NCI-H524 treated with DMSO at 0.1 percent for 48 hours (cell line): ENCODE measurements around the gene HPSE2.
"Not testable (repeated sequence)": the region's sequence is repeated elsewhere in the genome, so short reads cannot be mapped to it uniquely, and the experiment has no call there.

Source experiments
- DNase-seq: peaks from one replicate; lab custom pipeline; 2025; lab: John Stamatoyannopoulos, UW

The HPSE2 gene

GRCh38 chr10:99161165-99161564 is 74.5 kb downstream of the HPSE2 start:
- DNase-seq: no peak

GRCh38 chr10:99143651-99144050 is 92.0 kb downstream of the HPSE2 start:
- DNase-seq: no peak

- no peak for DNase-seq
Measured at GRCh38 chr10:99143011-99143410, 92.6 kb downstream of the HPSE2 start.

GRCh38 chr10:99132897-99133296 is 102.8 kb downstream of the HPSE2 start:
- DNase-seq: not testable (repeated sequence)

GRCh38 chr10:99125879-99126278 is 109.8 kb downstream of the HPSE2 start:
- DNase-seq: no peak

- DNase-seq: no peak
Measured at GRCh38 chr10:99124376-99124775, 111.3 kb downstream of the HPSE2 start.

GRCh38 chr10:99123851-99124250 is 111.8 kb downstream of the HPSE2 start:
- no peak for DNase-seq

GRCh38 chr10:99123336-99123735 is 112.3 kb downstream of the HPSE2 start:
- DNase-seq: no peak

GRCh38 chr10:99119258-99119748 is 116.3 kb downstream of the HPSE2 start:
- DNase-seq: no peak

GRCh38 chr10:99115703-99116102 is 119.9 kb downstream of the HPSE2 start:
- DNase-seq: no peak

- no peak for DNase-seq
Measured at GRCh38 chr10:99085358-99085757, 150.3 kb downstream of the HPSE2 start.

GRCh38 chr10:99084161-99084560 is 151.5 kb downstream of the HPSE2 start:
- DNase-seq: no peak

GRCh38 chr10:99080275-99080945 is 155.2 kb downstream of the HPSE2 start:
- no peak for DNase-seq

- DNase-seq: no peak
Measured at GRCh38 chr10:99062591-99062990, 173.1 kb downstream of the HPSE2 start.

GRCh38 chr10:99058762-99059161 is 176.9 kb downstream of the HPSE2 start:
- DNase-seq: no peak

GRCh38 chr10:99057936-99058690 is 177.5 kb downstream of the HPSE2 start:
- DNase-seq: peak; percentile 2

GRCh38 chr10:99045671-99046070 is 190.0 kb downstream of the HPSE2 start:
- DNase-seq: no peak

GRCh38 chr10:99042051-99042771 is 193.4 kb downstream of the HPSE2 start:
- no peak for DNase-seq

GRCh38 chr10:99041468-99041867 is 194.2 kb downstream of the HPSE2 start:
- DNase-seq: no peak

- DNase-seq: no peak
Measured at GRCh38 chr10:99013885-99014284, 221.8 kb downstream of the HPSE2 start.

- DNase-seq: no peak
Measured at GRCh38 chr10:99010286-99010685, 225.4 kb downstream of the HPSE2 start.

GRCh38 chr10:99008054-99008453 is 227.6 kb downstream of the HPSE2 start:
- DNase-seq: no peak

GRCh38 chr10:99007457-99007856 is 228.2 kb downstream of the HPSE2 start:
- no peak for DNase-seq
